Stimulated activated CD8-positive, alpha-beta memory T cell treated with anti-CD3 and anti-CD28 coated beads, Interleukin-12 subunit alpha, Interleukin-12 subunit beta, amount 100 ng/mL, for 24 hours (primary cell): ENCODE measurements around the gene GNGT2.

ENCODE experiments used
- DNase-seq: peaks from one replicate; pipeline ENCODE4 v3.0.0-alpha.2; 2020; ENCODE audit errors: extremely low read depth

Gene GNGT2

GRCh38 chr17:49229076-49229804 lies 18.9 kb upstream of the GNGT2 start:
- no peak for DNase-seq

- DNase-seq, result no peak
Observed at GRCh38 chr17:49227436-49228261, 17.3 kb upstream of the GNGT2 start.

- no peak for DNase-seq
Observed at GRCh38 chr17:49226771-49227435, 16.5 kb upstream of the GNGT2 start.

- DNase-seq, result no peak
Observed at GRCh38 chr17:49225554-49226236, 15.3 kb upstream of the GNGT2 start.

DNA sequence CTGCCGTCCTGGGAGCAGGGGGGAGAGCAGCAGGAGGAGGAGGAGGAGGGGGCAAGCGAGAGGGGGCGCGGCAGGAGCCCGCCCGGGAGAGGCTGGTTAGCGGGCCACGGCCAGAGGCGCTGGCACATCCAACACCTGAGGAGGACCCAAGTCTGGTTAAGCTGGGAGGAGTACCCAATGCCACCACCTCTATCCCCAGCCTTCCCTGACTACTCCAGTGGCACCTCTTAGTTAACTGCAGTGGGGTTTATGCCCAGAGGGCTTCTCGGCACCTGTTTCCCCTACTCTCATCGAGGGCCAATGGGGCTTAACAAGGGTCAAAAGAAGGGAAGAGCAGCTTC lies 14.6 kb upstream of the GNGT2 start:
- DNase-seq, result no peak

DNA sequence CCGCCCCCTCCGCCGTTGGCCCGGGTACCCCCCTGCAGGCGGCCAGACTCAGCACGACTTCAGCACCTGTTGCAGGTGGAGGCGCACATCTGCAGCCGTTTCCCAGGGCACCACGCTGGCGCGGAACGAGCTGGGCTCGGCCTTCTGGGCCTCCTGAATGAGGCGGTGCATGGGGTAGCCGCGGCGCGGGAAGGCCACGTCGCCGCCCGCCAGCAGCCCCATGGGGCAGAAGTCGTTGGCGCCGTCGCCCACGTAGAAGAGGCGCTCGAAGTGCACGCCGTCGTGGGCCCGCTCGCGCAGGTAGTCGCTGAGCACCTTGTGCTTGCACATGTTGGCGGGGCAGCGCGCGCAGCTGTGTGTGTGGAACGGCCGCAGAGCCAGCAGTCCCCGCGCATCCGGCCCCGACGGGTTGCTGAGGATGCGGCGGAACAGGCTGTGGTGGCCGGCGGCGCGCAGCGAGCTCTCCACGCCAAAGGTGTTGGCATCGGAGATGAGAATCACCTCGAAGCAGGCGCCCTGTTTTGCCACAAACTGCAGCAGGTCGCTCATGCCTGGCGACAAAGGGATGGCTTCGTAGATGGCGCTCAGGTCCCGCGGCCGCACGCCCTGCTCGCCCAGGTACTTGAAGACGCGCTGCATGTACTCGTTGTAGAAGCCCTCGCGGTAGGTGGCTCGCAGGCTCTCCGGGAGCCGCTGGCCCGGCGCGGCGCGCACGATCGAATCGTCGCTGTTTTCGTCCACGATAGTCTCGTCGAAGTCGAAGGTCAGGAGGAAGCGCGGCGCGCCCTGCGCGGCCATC lies 14.0 kb upstream of the GNGT2 start:
- DNase-seq, result no peak

DNA sequence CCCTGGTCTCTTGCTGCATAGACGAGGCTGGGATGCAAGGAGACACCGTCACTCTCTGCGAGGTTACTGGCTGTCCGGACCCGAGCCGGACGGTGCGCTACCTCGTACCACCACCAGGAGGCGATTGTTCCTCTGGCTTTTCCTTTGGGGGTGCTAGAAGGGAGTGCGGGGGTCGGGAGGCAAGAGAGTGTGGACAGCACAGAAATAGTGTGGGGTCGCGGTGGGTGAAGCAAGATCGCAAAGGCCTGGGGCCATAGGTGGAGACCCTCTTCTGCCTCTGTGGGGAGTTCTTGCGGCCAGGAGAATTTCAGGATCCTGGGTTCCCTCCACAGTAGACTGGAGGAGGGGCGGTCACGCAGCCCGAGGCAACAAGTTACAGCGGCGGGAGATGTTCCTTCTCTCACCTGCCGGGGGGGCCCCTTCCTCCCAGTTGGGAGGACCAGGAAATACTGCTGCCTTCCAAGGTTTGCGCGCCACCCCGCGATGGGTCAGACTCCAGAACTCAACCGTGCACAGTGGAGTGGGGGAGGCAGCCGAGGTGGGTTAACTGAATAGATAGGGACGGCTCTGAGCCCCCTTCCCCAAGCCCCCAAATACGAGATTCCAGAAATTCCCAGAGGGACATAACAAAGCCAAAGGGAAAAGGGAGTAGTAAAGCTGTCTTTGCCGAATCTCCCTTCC lies 13.3 kb upstream of the GNGT2 start:
- no peak for DNase-seq

DNA sequence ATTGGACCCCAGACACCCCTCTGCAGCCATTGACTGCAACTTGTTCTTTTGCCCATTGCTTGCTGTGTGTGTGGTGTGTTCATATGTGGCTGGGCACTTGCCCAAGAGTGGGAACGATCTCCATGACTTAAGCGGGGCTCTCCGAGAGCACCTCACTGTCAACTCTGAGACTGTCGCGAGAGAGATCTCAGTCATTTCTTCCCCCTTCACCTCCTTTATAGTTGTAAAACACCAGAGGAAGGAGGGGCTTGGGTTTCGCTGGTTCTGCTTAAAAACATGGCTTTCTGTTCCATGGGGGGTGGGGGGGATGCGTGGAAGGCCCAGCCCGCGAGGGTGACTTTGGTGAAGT lies 12.8 kb upstream of the GNGT2 start:
- DNase-seq, result no peak

- no peak for DNase-seq
Observed at GRCh38 chr17:49219987-49220386, 9.6 kb upstream of the GNGT2 start.

- DNase-seq, result no peak
Observed at GRCh38 chr17:49218941-49219913, 8.9 kb upstream of the GNGT2 start.

GRCh38 chr17:49217651-49218413 lies 7.5 kb upstream of the GNGT2 start:
- no peak for DNase-seq

DNA sequence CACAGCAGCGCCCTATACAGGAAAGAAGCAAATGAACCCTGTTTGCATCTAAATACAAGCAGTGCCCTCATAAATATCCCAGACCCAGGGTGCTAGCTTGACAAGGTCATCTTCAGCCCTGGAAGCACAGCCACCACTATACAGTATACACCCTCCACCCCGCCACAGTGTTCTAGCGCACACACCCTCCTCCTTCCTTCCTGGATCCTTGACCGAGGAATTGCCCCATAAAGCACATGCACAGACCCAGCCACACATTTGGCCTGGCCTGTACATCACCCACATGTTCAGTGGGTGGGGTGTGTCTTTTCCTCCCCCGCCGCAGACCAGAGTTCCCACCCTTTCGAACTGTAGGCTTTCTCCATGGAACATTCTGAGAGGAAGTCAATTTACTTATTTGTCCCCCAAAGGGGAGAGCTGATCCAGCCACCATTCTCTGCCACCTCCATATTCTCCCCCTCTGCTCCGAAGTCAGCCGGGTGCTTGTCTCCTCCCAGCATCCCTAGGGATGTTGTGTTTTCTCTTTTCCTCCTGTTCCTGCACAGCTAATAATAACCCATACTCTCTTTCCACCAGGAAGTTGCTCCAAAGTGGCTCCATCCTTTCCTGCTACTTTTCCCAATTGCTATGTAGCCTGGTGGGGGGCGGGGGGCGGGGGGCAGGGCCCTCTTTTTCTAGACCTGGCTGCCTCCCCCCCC lies 6.7 kb upstream of the GNGT2 start:
- no peak for DNase-seq

GRCh38 chr17:49216482-49216881 lies 6.1 kb upstream of the GNGT2 start:
- DNase-seq, result no peak

DNA sequence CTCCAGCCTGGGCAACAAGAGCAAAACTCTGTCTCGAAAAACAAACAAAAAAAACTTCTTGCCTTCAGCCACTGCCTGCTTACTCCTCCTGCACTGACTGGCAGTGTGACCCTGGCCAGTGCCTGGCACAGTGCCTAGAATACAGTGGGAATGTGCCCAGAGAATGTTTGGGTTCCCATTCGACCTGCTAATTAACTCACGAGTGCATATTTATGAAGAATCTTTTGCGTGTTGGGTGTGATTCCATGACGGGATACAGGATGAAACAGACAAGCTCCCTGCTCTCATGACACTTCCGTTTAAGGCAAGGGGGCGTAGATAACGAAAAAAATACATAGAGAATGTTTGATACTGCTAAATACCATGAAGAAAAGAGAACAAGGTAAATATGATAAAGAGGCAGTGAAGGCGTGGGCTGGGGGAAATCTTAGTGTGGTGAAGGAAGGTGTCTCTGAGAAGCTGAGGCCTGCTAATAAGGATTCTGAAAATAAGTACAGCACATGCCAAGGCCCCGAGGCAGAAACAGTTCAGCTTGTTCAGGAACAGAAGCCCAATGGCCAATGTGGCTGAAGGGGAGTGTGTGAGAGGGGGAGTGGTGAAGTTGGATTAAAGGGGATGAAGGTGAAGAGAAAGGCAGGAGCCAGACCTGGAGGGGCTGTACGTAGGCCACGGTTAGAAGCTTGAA lies 4.4 kb upstream of the GNGT2 start:
- DNase-seq, result no peak

GRCh38 chr17:49213847-49214246 lies 3.5 kb upstream of the GNGT2 start:
- no peak for DNase-seq

- no peak for DNase-seq
Observed at GRCh38 chr17:49213399-49213798, 3.0 kb upstream of the GNGT2 start.

DNA sequence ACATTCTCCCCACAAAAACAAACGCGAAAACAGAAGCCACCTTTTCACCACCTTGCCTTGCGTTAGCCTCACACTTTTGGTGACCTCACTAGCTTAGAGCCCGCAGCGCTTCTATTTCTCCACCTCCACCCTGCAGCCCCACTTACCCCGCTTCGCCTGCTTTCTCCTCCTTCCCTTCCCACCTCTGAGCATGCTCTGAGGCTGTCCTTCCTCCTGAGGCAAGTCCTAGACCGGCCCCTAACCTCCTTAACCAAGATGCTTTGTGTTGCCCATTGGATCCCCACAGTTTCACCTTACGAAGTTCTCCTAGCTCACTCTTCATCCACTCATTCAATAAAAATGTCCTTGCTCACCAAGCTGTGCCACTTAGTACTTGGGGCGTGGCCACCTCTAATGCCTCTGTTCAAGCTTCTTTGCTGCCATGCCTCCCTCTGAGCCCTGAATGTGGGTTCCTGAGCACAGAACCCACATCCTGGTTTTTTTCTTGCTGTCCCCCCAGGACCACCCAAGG lies 1.3 kb downstream of the GNGT2 start:
- DNase-seq, result no peak

DNA sequence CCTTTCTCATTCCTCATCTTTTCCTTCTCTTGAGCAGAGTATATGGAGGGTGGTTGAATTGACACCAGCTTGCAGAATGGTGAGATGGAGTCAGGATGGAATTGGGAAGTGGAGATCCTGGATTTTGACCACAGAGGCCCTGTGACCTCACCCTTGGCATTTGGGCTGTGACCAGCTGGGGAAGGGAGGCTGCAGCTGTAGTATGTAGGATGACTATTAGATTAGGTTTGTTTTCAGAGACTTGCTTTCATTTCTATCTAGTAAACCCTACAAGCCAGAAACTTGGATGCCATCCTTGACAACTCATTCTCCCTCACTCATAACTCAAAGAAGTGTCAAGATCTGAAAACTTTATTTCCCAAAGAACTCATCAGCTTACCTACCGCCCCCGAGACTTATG lies 5.9 kb downstream of the GNGT2 start:
- no peak for DNase-seq
